Tibial artery (tissue), 4 donors: ENCODE measurements around the gene NBL1.
"Not testable (repeated sequence)": the region's sequence is repeated elsewhere in the genome, so short reads cannot be mapped to it uniquely, and the experiment has no call there.

Experiments used
- DNase-seq, 2 donors: peaks; one replicate each; pipeline ENCODE4 v3.0.0-alpha.2; 2019
- H3K27ac ChIP-seq, 2 donors: fragments of 200-600 bp; sonication (generic) in 1 of 2; 1 replicate in 1 of 2; 2 replicates in 1 of 2; pipeline ENCODE4 v1.5.1; 2018 to 2019; ENCODE audit warnings: mild to moderate bottlenecking in 1 of 2
- H3K27me3 ChIP-seq, 2 donors: fragments of 200-600 bp; sonication (generic) in 1 of 2; one replicate each; pipeline versions ENCODE4 v1.5.1 to v1.6.0; 2016 to 2019
- H3K36me3 ChIP-seq, 3 donors: fragments of 200-600 bp; sonication (generic) in 2 of 3; one replicate each; pipeline ENCODE4 v1.5.1; 2016 to 2019; ENCODE audit warnings: mild to moderate bottlenecking in 2 of 3
- H3K4me1 ChIP-seq, 4 donors: fragments of 200-600 bp; sonication (generic) in 2 of 4; 1 replicate in 3 of 4; 2 replicates in 1 of 4; pipeline ENCODE4 v1.5.1; 2016 to 2019
- H3K4me3 ChIP-seq, 2 donors: fragments of 200-600 bp; sonication (generic) in 1 of 2; 1 replicate in 1 of 2; 2 replicates in 1 of 2; pipeline ENCODE4 v1.5.1; 2018 to 2019; ENCODE audit warnings: mild to moderate bottlenecking in 2 of 2
- H3K9me3 ChIP-seq, 3 donors: fragments of 200-600 bp; sonication (generic) in 1 of 3; one replicate each; pipeline ENCODE4 v1.5.1; 2016 to 2019
- intact Hi-C: fragments of 100-400 bp; cut with DNase I; formaldehyde crosslinking; loops from one replicate; pipeline ENCODE4 v1.15.0; 2023; ENCODE audit warnings: low total_unique reads
- TF ChIP-seq, protein P1 (sequence below), 2 experiments: fragments of 200-600 bp in 1 of 2; fragments of 450-650 bp in 1 of 2; IDR thresholded peaks; one replicate each; pipeline ENCODE4 v1.5.1; 2017 to 2019; ENCODE audit warnings: antibody characterized with exemption in 2 of 2, mild to moderate bottlenecking in 1 of 2, moderate library complexity in 1 of 2

NBL1 gene

DNA sequence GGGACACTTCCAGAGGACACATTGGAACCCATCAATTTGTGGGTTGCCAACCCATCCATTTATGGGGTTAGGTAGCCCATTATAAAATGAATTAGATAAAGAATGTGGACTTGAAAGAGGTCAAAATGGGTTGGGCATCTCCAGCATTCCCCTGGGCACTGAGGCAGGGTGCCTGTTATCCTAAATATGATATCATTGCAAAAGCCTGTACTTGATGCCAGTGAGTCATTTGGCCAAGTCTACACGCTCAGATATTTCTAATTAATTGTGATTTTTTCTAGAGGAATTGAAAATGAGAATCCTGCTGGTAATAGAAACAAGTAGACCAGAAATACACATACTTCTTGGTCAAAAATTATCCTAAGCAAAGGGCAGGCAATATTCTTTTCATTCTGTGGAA lies 21.9 kb upstream of the NBL1 start:
- no peaks in the 10 kb centered on the region for H3K9me3 ChIP-seq
- H3K36me3 ChIP-seq: peaks cover 24 to 45% (median 29%) of the 10 kb centered on the region in 3 donors
- H3K4me1 ChIP-seq: peaks cover 0 to 38% (median 14%) of the 10 kb centered on the region in 4 donors
- no peak for DNase-seq
- no peaks in the 10 kb centered on the region for H3K27me3 ChIP-seq
- TF ChIP-seq, protein P1, sequence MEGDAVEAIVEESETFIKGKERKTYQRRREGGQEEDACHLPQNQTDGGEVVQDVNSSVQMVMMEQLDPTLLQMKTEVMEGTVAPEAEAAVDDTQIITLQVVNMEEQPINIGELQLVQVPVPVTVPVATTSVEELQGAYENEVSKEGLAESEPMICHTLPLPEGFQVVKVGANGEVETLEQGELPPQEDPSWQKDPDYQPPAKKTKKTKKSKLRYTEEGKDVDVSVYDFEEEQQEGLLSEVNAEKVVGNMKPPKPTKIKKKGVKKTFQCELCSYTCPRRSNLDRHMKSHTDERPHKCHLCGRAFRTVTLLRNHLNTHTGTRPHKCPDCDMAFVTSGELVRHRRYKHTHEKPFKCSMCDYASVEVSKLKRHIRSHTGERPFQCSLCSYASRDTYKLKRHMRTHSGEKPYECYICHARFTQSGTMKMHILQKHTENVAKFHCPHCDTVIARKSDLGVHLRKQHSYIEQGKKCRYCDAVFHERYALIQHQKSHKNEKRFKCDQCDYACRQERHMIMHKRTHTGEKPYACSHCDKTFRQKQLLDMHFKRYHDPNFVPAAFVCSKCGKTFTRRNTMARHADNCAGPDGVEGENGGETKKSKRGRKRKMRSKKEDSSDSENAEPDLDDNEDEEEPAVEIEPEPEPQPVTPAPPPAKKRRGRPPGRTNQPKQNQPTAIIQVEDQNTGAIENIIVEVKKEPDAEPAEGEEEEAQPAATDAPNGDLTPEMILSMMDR (IDR thresholded peaks at IDR 0.05): no peak
- no peak overlapping the region for H3K27ac ChIP-seq
- H3K4me3 ChIP-seq: no peak overlapping the region
- intact Hi-C loops: no loop called here

DNA sequence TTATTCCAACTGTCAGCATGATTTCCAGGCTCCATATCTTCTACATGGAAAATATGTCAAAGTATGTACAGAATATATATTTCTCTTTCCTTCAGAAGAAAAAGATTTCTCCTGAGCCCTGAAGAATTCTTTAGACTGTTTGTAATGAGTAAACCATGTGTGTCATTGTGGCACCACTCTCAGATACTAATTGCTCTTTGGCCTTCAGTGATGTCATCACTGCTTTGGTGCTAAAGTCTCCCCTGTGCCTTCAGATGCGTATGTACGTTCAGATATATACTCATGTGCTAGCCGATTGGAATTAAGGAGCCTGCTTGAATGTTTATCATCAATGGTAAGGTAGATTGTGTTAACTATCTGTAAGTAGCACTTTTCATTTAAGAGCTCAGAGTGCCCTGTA lies 20.6 kb upstream of the NBL1 start:
- H3K4me3 ChIP-seq: no peak overlapping the region
- H3K9me3 ChIP-seq: no peaks in the 10 kb centered on the region
- H3K4me1 ChIP-seq: peaks cover 0 to 40% (median 14%) of the 10 kb centered on the region in 4 donors
- TF ChIP-seq, protein P1 (IDR thresholded peaks at IDR 0.05): no peak
- intact Hi-C loops: no loop called here
- no peak overlapping the region for H3K27ac ChIP-seq
- no peaks in the 10 kb centered on the region for H3K27me3 ChIP-seq
- no peak for DNase-seq
- peaks cover 30 to 56% (median 37%) of the 10 kb centered on the region in 3 donors for H3K36me3 ChIP-seq

DNA sequence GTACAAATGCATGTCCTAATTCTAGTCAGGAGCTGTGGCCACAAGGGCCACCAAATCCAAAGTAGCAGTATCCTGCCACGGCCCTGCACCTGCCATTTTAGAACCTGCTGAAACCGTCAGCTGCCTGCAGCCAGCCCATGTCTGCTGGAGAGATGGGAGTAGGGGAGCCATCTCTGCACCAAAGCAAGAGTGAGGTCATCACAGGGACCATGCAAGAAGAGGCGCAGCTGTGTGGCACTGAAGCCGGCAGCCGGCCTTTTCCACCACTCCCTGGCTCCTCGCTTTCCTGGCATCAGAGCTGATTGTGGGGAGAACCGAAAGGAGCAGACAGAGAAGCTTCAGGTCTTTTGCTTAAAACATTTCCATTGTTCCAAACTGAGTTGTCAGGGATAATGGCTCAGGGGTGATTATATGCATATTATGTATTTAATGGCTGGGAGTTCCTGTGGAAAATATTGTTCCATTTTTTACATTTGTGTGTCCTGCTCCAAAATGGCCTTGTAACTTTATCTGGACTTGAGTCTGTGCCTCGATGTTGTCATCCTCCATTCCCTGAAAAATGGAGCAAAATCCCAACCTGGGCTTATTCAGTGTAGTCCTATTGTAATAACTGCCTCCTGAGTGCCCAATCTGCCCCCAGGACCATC lies 18.7 kb upstream of the NBL1 start:
- Histone ChIP-seq H3K27ac (no peak overlapping the region), H3K36me3 (peaks cover 30 to 56% (median 37%) of the 10 kb centered on the region in 3 donors), H3K27me3 (no peaks in the 10 kb centered on the region), H3K4me3 (no peak overlapping the region), H3K4me1 (peaks cover 0 to 36% (median 10%) of the 10 kb centered on the region in 4 donors), H3K9me3 (no peaks in the 10 kb centered on the region)
- intact Hi-C loops: no loop called here
- no peak for DNase-seq
- TF ChIP-seq, protein P1 (IDR thresholded peaks at IDR 0.05): no peak

DNA sequence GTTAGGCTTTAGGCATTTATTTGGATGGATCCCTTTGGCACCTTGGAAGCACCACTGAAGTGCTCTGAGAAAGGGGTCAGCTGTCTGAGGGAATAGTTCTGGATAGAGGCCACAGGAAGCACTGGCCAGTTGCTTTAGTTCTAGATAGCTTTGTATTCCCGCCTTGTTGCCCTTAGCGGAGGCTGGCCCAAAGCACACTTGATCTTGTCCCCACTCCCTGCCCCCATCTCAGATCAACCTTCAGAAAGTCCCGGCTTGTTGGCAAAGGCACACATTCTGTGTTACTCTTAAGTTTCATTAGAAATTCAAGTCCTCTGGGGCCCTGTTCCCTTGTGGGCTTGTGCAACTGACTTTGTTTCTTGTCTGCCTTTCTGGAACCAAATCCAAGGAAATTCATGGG lies 15.2 kb upstream of the NBL1 start:
- TF ChIP-seq, protein P1 (IDR thresholded peaks at IDR 0.05): no peak
- intact Hi-C loops: no loop called here
- Histone ChIP-seq H3K27me3 (no peaks in the 10 kb centered on the region), H3K36me3 (peaks cover 25 to 44% (median 32%) of the 10 kb centered on the region in 3 donors), H3K4me1 (peaks cover 0 to 13% (median 0%) of the 10 kb centered on the region in 4 donors), H3K4me3 (no peak overlapping the region), H3K9me3 (no peaks in the 10 kb centered on the region), H3K27ac (peak overlapping the region in 1 of 2 donors; percentile 40)
- DNase-seq: no peak

DNA sequence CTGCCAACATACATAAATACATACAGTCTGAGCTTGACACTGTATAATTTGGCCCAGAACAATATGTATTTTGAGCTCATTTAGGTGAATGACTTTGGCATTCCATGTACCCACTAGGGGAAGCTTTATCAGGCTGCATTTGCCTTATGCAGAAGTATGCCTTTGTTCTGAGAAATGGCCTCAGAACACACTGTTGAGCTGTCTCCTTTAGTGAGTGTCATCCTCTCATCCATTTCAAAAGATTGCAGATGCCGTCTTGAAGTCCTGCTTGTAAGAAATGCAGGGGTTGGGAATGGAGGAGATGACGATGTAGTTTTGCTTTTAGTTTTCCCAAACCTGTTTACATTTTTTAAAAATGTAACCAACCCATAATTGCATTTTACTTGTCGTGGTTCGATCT lies 14.8 kb upstream of the NBL1 start:
- Histone ChIP-seq H3K4me1 (peaks cover 0 to 13% (median 0%) of the 10 kb centered on the region in 4 donors), H3K9me3 (no peaks in the 10 kb centered on the region), H3K4me3 (no peak overlapping the region), H3K36me3 (peaks cover 21 to 39% (median 30%) of the 10 kb centered on the region in 3 donors), H3K27me3 (no peaks in the 10 kb centered on the region), H3K27ac (no peak overlapping the region)
- intact Hi-C loops: no loop called here
- DNase-seq: no peak
- TF ChIP-seq, protein P1 (IDR thresholded peaks at IDR 0.05): no peak

DNA sequence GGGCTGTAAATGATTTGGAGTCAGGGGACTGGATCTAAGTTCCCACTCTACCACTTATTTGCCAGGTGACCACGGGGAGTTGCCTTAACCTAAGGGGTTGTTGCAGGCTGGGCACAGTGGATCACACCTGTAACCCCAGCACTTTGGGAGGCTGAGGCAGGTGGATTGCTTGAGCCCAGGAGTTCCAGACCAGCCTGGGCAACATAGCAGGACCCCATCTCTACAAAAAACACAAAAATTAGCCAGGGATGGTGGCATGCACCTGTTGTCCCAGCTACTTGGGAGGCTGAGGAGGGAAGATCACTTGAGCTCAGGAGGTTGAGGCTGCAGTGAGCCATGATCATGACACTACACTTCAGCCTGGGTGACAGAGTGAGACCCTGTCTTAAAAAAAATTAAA lies 13.9 kb upstream of the NBL1 start:
- H3K27ac ChIP-seq, H3K4me3 ChIP-seq, DNase-seq, intact Hi-C loops, H3K9me3 ChIP-seq, H3K27me3 ChIP-seq: not testable (repeated sequence)
- peaks cover 20 to 31% (median 28%) of the 10 kb centered on the region in 3 donors for H3K36me3 ChIP-seq
- peaks cover 0 to 16% (median 0%) of the 10 kb centered on the region in 4 donors for H3K4me1 ChIP-seq
